H1 (cell line): Measurements from ENCODE around the gene NKAIN2. TPM values are rescaled to one million over a fixed set of nuclear protein-coding genes. Genes with fewer than 3 reads are reported as not detected.

Experiments
- CTCF ChIA-PET: fragments of 300-600 bp; sonication (Branson Sonifier 250); formaldehyde crosslinking; loops from one replicate; lab custom pipeline; 2021; ENCODE audit not compliant: partially characterized antibody; lab: Charles Lee
- POLR2A ChIA-PET: fragments of 300-600 bp; sonication (Branson Sonifier 250); formaldehyde crosslinking; loops from one replicate; lab custom pipeline; 2021; ENCODE audit warnings: inconsistent platforms; ENCODE audit not compliant: partially characterized antibody; lab: Charles Lee
- DNase-seq, 2 experiments: peaks; one replicate each; pipeline versions ENCODE4 v3.0.0 to v3.0.0-alpha.2; 2010 to 2022; ENCODE audit warnings: low spot score in 2 of 2, low read depth in 1 of 2, mixed read lengths in 1 of 2
- FAIRE-seq: peaks from 2 replicates; lab custom pipeline; 2011; peaks lifted over from hg19 to GRCh38; lab: Jason Lieb, UNC
- H2AFZ ChIP-seq: 2 replicates; pipeline ENCODE4 v1.8.1; 2012; ENCODE audit warnings: low read length, inconsistent platforms
- H2AK5ac ChIP-seq: 2 replicates; pipeline ENCODE4 v1.6.1; 2013; ENCODE audit warnings: low read depth, low read length
- H2BK120ac ChIP-seq: replicated peaks from 2 replicates; pipeline ENCODE3; 2013; ENCODE audit warnings: low read depth, low read length, inconsistent platforms
- H2BK12ac ChIP-seq: 2 replicates; pipeline ENCODE4 v1.6.1; 2013; ENCODE audit warnings: low read depth, low read length
- H2BK15ac ChIP-seq: 2 replicates; pipeline ENCODE4 v1.6.1; 2013; ENCODE audit warnings: low read length
- H2BK20ac ChIP-seq: 2 replicates; pipeline ENCODE4 v1.6.1; 2013; ENCODE audit warnings: low read length
- H2BK5ac ChIP-seq: 2 replicates; pipeline ENCODE4 v1.6.1; 2013; ENCODE audit warnings: low read depth, low read length
- H3K14ac ChIP-seq: 2 replicates; pipeline ENCODE4 v1.6.1; 2013; ENCODE audit warnings: inconsistent platforms; ENCODE audit not compliant: insufficient read length
- H3K18ac ChIP-seq: 2 replicates; pipeline ENCODE4 v1.6.1; 2013; ENCODE audit warnings: low read length; ENCODE audit errors: extremely low read depth
- H3K23ac ChIP-seq: 2 replicates; pipeline ENCODE4 v1.6.1; 2013; ENCODE audit warnings: inconsistent platforms; ENCODE audit not compliant: insufficient read length
- H3K23me2 ChIP-seq: 2 replicates; pipeline ENCODE4 v1.6.1; 2013; ENCODE audit warnings: low read depth, low read length
- H3K27ac ChIP-seq: 2 replicates; pipeline ENCODE4 v1.6.1; 2011; ENCODE audit warnings: low read depth, low read length, inconsistent platforms
- H3K27me3 ChIP-seq, 4 experiments: replicated peaks in 1 of 4; 1 replicate in 1 of 4; 2 replicates in 3 of 4; pipeline versions ENCODE4 v1.6.1 to v1.8.1; 2011 to 2013; ENCODE audit warnings: low read length in 3 of 4, mild to moderate bottlenecking in 3 of 4, inconsistent platforms in 2 of 4, mixed read lengths in 2 of 4, moderate library complexity in 1 of 4; ENCODE audit not compliant: control insufficient read depth in 3 of 4, insufficient read depth in 3 of 4; ENCODE audit errors: extremely low read depth in 1 of 4
- H3K36me3 ChIP-seq, 4 experiments: 2 replicates each; pipeline versions ENCODE4 v1.6.1 to v1.8.1; 2011 to 2013; ENCODE audit warnings: mild to moderate bottlenecking in 4 of 4, low read length in 3 of 4, moderate library complexity in 2 of 4, control low read depth in 1 of 4, inconsistent platforms in 1 of 4; ENCODE audit not compliant: insufficient read depth in 4 of 4, control insufficient read depth in 2 of 4
- H3K4ac ChIP-seq: replicated peaks from 2 replicates; pipeline ENCODE3; 2013; ENCODE audit warnings: low read length, low read depth, mixed read lengths, inconsistent platforms; ENCODE audit not compliant: insufficient read length
- H3K4me1 ChIP-seq, 4 experiments: replicated peaks in 1 of 4; 1 replicate in 1 of 4; 2 replicates in 3 of 4; pipeline versions ENCODE4 v1.6.1 to v1.8.1; 2011 to 2013; ENCODE audit warnings: low read length in 3 of 4, inconsistent platforms in 2 of 4, mixed read lengths in 1 of 4; ENCODE audit not compliant: insufficient read depth in 4 of 4, control insufficient read depth in 3 of 4
- H3K4me2 ChIP-seq, 2 experiments: 2 replicates each; pipeline versions ENCODE4 v1.6.1 to v1.8.1; 2011 to 2013; ENCODE audit warnings: low read depth in 2 of 2, low read length in 2 of 2, control low read depth in 1 of 2, inconsistent platforms in 1 of 2, mild to moderate bottlenecking in 1 of 2; ENCODE audit not compliant: insufficient read depth in 1 of 2
- H3K4me3 ChIP-seq, 4 experiments: fragments of 200-600, 300-600 bp in 1 of 4; sonication (generic), shearing (Covaris generic), sonication (Bioruptor Twin) in 1 of 4; 2 replicates each; pipeline versions ENCODE4 v1.5.1 to v1.8.1; 2011 to 2016; ENCODE audit warnings: low read length in 4 of 4, low read depth in 3 of 4, control low read depth in 2 of 4, inconsistent platforms in 2 of 4, mild to moderate bottlenecking in 2 of 4, mixed read lengths in 1 of 4, moderate library complexity in 1 of 4; ENCODE audit not compliant: insufficient read depth in 2 of 4; ENCODE audit errors: extremely low read depth in 1 of 4
- H3K56ac ChIP-seq: replicated peaks from 2 replicates; pipeline ENCODE3; 2013; ENCODE audit warnings: low read depth, mild to moderate bottlenecking, mixed read lengths, low read length, inconsistent platforms; ENCODE audit not compliant: insufficient read length
- H3K79me1 ChIP-seq: 2 replicates; pipeline ENCODE4 v1.6.1; 2013; ENCODE audit warnings: low read depth, low read length, control low read depth
- H3K79me2 ChIP-seq, 2 experiments: 2 replicates each; pipeline versions ENCODE4 v1.6.1 to v1.8.1; 2012 to 2013; ENCODE audit warnings: low read length in 2 of 2, mild to moderate bottlenecking in 2 of 2, inconsistent platforms in 1 of 2; ENCODE audit not compliant: insufficient read depth in 2 of 2, control insufficient read depth in 1 of 2
- H3K9ac ChIP-seq, 4 experiments: replicated peaks in 1 of 4; 1 replicate in 1 of 4; 2 replicates in 3 of 4; pipeline versions ENCODE4 v1.6.1 to v1.8.1; 2011 to 2013; ENCODE audit warnings: low read depth in 3 of 4, low read length in 3 of 4, control low read depth in 2 of 4, mild to moderate bottlenecking in 2 of 4, moderate library complexity in 2 of 4, inconsistent platforms in 1 of 4; ENCODE audit errors: extremely low read depth in 1 of 4
- H3K9me3 ChIP-seq, 2 experiments: 2 replicates each; pipeline versions ENCODE4 v1.6.1 to v1.8.1; 2012 to 2013; ENCODE audit warnings: mild to moderate bottlenecking in 2 of 2, moderate library complexity in 2 of 2, control low read depth in 1 of 2, inconsistent platforms in 1 of 2, low read depth in 1 of 2, low read length in 1 of 2, mixed read lengths in 1 of 2; ENCODE audit not compliant: insufficient read depth in 2 of 2
- H4K20me1 ChIP-seq, 2 experiments: replicated peaks in 1 of 2; 2 replicates each; pipeline versions ENCODE3 to v1.8.1; 2011 to 2013; ENCODE audit warnings: inconsistent platforms in 2 of 2, low read length in 2 of 2, mild to moderate bottlenecking in 1 of 2; ENCODE audit not compliant: insufficient read depth in 2 of 2, control insufficient read depth in 1 of 2
- H4K5ac ChIP-seq: 2 replicates; pipeline ENCODE4 v1.6.1; 2013; ENCODE audit warnings: low read length, low read depth, mixed read lengths, inconsistent platforms; ENCODE audit not compliant: insufficient read length
- H4K8ac ChIP-seq: 2 replicates; pipeline ENCODE4 v1.8.0; 2013; ENCODE audit warnings: mild to moderate bottlenecking, moderate library complexity, low read length, inconsistent platforms; ENCODE audit not compliant: insufficient read depth; ENCODE audit errors: extremely low read depth
- H4K91ac ChIP-seq: replicated peaks from 2 replicates; pipeline ENCODE3; 2013; ENCODE audit warnings: low read length, mixed read lengths, inconsistent platforms; ENCODE audit not compliant: insufficient read length
- CBX5 ChIP-seq: fragments of 300-800, 300-1000 bp; sonication (generic); IDR thresholded peaks from 2 replicates; pipeline ENCODE4 v1.7.1; 2016; ENCODE audit warnings: antibody characterized with exemption, low read length, low read depth
- EGR1 ChIP-seq: IDR thresholded peaks from 2 replicates; pipeline ENCODE4 v1.6.1; 2011; ENCODE audit warnings: low read depth, low read length, borderline replicate concordance
- HDAC2 ChIP-seq, 2 experiments: fragments of 300-600 bp in 1 of 2; sonication (generic) in 1 of 2; IDR thresholded peaks; 2 replicates each; pipeline ENCODE4 v1.6.1; 2011 to 2012; ENCODE audit warnings: low read depth in 2 of 2, low read length in 2 of 2, mild to moderate bottlenecking in 2 of 2, moderate library complexity in 2 of 2, borderline replicate concordance in 1 of 2, inconsistent platforms in 1 of 2
- HDAC6 ChIP-seq: IDR thresholded peaks from one replicate; pipeline ENCODE4 v1.7.1; 2012; ENCODE audit warnings: low read depth, mild to moderate bottlenecking, inconsistent platforms, low read length, moderate library complexity
- POLR2AphosphoS5 ChIP-seq: IDR thresholded peaks from 2 replicates; pipeline ENCODE4 v1.6.1; 2011; ENCODE audit warnings: low read depth, low read length
- RNF2 ChIP-seq: fragments of 200-900, 300-1000 bp; sonication (generic); IDR thresholded peaks from 2 replicates; pipeline ENCODE4 v1.7.1; 2016; ENCODE audit warnings: borderline replicate concordance, low read depth, mild to moderate bottlenecking, antibody characterized with exemption, low read length; ENCODE audit not compliant: poor library complexity, severe bottlenecking; ENCODE audit errors: missing control alignments
- SIN3A ChIP-seq, 2 experiments: IDR thresholded peaks in 1 of 2; conservative IDR thresholded peaks in 1 of 2; 2 replicates each; pipeline ENCODE4 v1.6.1; 2011 to 2012; ENCODE audit warnings: low read length in 2 of 2, improper control_type of control experiment in 1 of 2, low read depth in 1 of 2, mild to moderate bottlenecking in 1 of 2
- WGBS, 2 experiments: shearing (Covaris generic) in 1 of 2; methylation state at CpG; one replicate each; pipeline versions ENCODE4 v1.1.6 to v1.1.7; 2013 to 2015; ENCODE audit warnings: low lambda C conversion rate in 2 of 2, mixed read lengths in 2 of 2, inconsistent platforms in 1 of 2, low coverage in 1 of 2, missing lambda C conversion rate in 1 of 2; ENCODE audit not compliant: insufficient replicate concordance in 2 of 2, insufficient coverage in 1 of 2, insufficient read length in 1 of 2; ENCODE audit errors: extremely low coverage in 1 of 2, missing lambda C conversion rate in 1 of 2; 5-methylcytosine and 5-hydroxymethylcytosine counted together
- polyA plus RNA-seq, 7 experiments: library from polyadenylated mRNA; depleted of rRNA in 3 of 7; stranded (reverse) in 5 of 7; unstranded in 2 of 7; fragments of >200 nt in 5 of 7; fragments of 200-250 nt in 2 of 7; gene quantifications; 1 replicate in 5 of 7; 2 replicates in 1 of 7; 4 replicates in 1 of 7; pipeline versions ENCODE4 v1.2.1 to v1.2.3, GENCODE V29; 2011 to 2013; ENCODE audit warnings: missing spikeins in 2 of 7, mixed read lengths in 2 of 7
- total RNA-seq: library from RNA; stranded (reverse); fragmentation: NEBNext Ultra II Directional; extraction: Animal tissue kit (Norgen Biotek cat#: 25700); gene quantifications from 2 replicates; pipeline ENCODE4 v1.2.1, GENCODE V29; 2021

Gene NKAIN2
- total and polyA plus RNA-seq, 2 of the 8 experiments (the other 6 are each of a cell fraction or from before 2014, with no cell fraction given): 0.20 to 0.34 TPM

GRCh38 chr6:124792386-124792785 is 988.7 kb downstream of the NKAIN2 start:
- CTCF ChIA-PET: no interaction called here
- H3K4me1 ChIP-seq: no peaks in the 10 kb centered on the region

More at GRCh38 chr6:124792386-124792785, 988.7 kb downstream of the NKAIN2 start:
- no peak overlapping the region for H2BK120ac ChIP-seq
- no peak overlapping the region for H2BK15ac ChIP-seq
- 86% methylated on average over 2 of the region's 2 CpGs; no CpG with 5 or more reads in 1 of the 2 experiments for WGBS, 2 experiments
- POLR2A ChIA-PET: no interaction called here
- no peak overlapping the region for H4K5ac ChIP-seq
- no peak for DNase-seq
- no peak overlapping the region for H3K9ac ChIP-seq
- no peaks in the 10 kb centered on the region for H3K23me2 ChIP-seq
- no peaks in the 10 kb centered on the region for H4K20me1 ChIP-seq
- no peaks in the 10 kb centered on the region for H3K27me3 ChIP-seq
- no peak overlapping the region for H2BK20ac ChIP-seq
- no peaks in the 10 kb centered on the region for H3K79me1 ChIP-seq
- no peaks in the 10 kb centered on the region for H3K36me3 ChIP-seq
- H3K14ac ChIP-seq: no peak overlapping the region
- H4K91ac ChIP-seq: no peak overlapping the region
- no peak overlapping the region for H3K27ac ChIP-seq
- H3K18ac ChIP-seq: no peak overlapping the region
- H3K79me2 ChIP-seq: no peaks in the 10 kb centered on the region
- no peak overlapping the region for H3K4ac ChIP-seq
- no peak overlapping the region for H2BK5ac ChIP-seq
- TF ChIP-seq RNF2 (no peak), CBX5 (no peak), HDAC2 (IDR thresholded peaks at IDR 0.05; ENCODE audit: borderline replicate concordance in 1 of 2, low read depth in 2 of 2, low read length in 2 of 2) (no peak), HDAC6 (no peak), POLR2AphosphoS5 (no peak), SIN3A (conservative IDR thresholded peaks at IDR 0.05 in 1 of 2, IDR thresholded peaks at IDR 0.05 in 1 of 2; ENCODE audit: low read depth in 1 of 2, low read length in 2 of 2) (no peak), EGR1 (no peak)
- H3K9me3 ChIP-seq: no peaks in the 10 kb centered on the region
- H2AFZ ChIP-seq: no peak overlapping the region
- H3K56ac ChIP-seq: no peak overlapping the region
- no peak overlapping the region for H4K8ac ChIP-seq
- H3K23ac ChIP-seq: no peak overlapping the region
- H3K4me2 ChIP-seq: no peak overlapping the region
- no peak for FAIRE-seq
- H2BK12ac ChIP-seq: no peak overlapping the region
- H3K4me3 ChIP-seq: no peak overlapping the region
- H2AK5ac ChIP-seq: no peak overlapping the region
